Nephron (organoid): Measurements from ENCODE around the gene NSD1.

ENCODE experiments used
- H3K27ac Mint-ChIP-seq, 3 experiments: 2 replicates each; pipeline ENCODE4 v1.8.0; 2020; ENCODE audit warnings: mixed read lengths in 3 of 3, mild to moderate bottlenecking in 2 of 3, moderate library complexity in 1 of 3
- H3K27me3 Mint-ChIP-seq: 2 replicates; pipeline ENCODE4 v1.8.0; 2021; ENCODE audit warnings: low read depth, mild to moderate bottlenecking, moderate library complexity, mixed read lengths
- H3K36me3 Mint-ChIP-seq: 2 replicates; pipeline ENCODE4 v1.8.0; 2020; ENCODE audit warnings: low read depth, mixed read lengths
- H3K4me1 Mint-ChIP-seq: 2 replicates; pipeline ENCODE4 v1.8.0; 2020; ENCODE audit warnings: mixed read lengths
- H3K4me3 Mint-ChIP-seq, 3 experiments: 2 replicates each; pipeline ENCODE4 v1.8.0; 2020; ENCODE audit warnings: mild to moderate bottlenecking in 3 of 3, mixed read lengths in 3 of 3, moderate library complexity in 2 of 3
- H3K9me3 Mint-ChIP-seq: 2 replicates; pipeline ENCODE4 v1.8.0; 2020; ENCODE audit warnings: mixed read lengths
- TF ChIP-seq, protein P1 (sequence below), 3 experiments: fragments of 200-600 bp; sonication (generic); IDR thresholded peaks; one replicate each; pipeline ENCODE4 v1.5.0; 2021; ENCODE audit warnings: antibody characterized with exemption in 3 of 3; ENCODE audit not compliant: unreplicated experiment in 3 of 3

NSD1 gene

DNA sequence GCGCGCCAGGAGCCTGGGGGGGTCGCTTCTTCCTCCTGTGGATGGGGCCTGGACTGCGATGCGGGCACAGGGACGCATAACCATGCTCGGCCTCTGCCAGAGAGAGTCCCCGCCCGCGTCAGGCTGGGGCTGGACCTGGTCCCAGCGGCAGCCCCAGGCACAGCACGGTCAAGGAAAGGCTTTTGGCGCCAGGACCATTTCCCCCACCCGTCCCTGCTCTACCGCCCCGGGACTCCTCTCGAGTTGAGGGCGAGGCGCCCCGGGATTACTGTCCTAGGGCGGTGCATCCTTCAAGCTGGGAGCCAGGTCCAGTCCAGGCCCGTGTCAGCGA lies 177.8 kb downstream of the NSD1 start:
- no peaks in the 10 kb centered on the region for H3K27me3 Mint-ChIP-seq
- TF ChIP-seq, protein P1, sequence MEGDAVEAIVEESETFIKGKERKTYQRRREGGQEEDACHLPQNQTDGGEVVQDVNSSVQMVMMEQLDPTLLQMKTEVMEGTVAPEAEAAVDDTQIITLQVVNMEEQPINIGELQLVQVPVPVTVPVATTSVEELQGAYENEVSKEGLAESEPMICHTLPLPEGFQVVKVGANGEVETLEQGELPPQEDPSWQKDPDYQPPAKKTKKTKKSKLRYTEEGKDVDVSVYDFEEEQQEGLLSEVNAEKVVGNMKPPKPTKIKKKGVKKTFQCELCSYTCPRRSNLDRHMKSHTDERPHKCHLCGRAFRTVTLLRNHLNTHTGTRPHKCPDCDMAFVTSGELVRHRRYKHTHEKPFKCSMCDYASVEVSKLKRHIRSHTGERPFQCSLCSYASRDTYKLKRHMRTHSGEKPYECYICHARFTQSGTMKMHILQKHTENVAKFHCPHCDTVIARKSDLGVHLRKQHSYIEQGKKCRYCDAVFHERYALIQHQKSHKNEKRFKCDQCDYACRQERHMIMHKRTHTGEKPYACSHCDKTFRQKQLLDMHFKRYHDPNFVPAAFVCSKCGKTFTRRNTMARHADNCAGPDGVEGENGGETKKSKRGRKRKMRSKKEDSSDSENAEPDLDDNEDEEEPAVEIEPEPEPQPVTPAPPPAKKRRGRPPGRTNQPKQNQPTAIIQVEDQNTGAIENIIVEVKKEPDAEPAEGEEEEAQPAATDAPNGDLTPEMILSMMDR (IDR thresholded peaks at IDR 0.05; ENCODE audit: unreplicated experiment in 3 of 3), result no peak
- H3K36me3 Mint-ChIP-seq, result peaks cover 6% of the 10 kb centered on the region
- H3K9me3 Mint-ChIP-seq, result no peaks in the 10 kb centered on the region
- peak overlapping the region in 1 of 3 experiments; percentile 67 for H3K27ac Mint-ChIP-seq
- H3K4me3 Mint-ChIP-seq, result peak overlapping the region; percentile 85 to 89 (median 87)
- peaks cover 26% of the 10 kb centered on the region for H3K4me1 Mint-ChIP-seq

DNA sequence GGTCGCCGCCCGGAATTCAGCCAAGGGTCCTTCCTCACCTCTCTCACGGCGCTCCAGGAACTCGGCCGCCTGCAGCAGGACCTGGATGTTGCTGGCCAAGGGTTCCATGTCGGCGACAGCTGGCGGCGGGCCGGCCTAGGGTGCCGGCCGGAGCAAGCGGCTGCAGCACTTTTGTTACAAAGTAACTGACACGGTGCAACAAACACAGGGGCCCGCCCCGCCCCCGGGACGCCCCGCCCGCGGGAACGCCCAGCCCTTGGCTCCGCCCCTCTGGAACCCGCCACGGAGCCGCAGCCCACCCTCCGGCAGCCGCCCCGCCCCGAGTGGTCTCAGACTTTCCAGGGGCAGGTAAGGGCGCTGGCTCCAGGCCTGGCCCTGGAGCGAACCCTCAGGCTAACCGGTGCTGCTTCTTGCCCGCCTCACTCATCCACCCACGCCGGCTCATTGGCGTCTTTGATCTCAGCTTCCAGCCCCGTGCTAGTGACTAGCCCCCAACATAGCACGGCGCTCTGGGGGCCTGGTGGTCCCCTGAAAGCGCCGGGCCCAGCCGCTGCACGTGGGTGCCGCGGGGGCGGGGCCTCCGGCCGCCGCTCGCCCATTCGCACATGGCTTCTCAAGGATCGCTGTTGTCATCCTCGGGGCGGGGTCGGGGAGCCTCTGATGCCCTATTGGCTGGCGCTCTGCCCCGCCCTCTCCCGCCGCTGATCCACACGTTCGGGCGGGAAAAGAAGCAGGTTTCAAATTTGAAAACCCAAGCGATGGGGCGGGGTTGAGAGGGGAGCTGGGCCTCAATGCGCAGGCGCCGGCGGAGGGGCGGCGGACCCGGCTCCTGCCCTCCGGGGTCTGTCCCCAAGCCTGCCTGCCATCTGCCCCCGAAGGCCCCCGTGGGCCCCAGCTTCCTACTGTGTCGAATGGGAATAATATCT lies 178.4 kb downstream of the NSD1 start, which contains the start of gene MXD3:
Gene MXD3 (minus strand): TSS at position 176 of the 926 bp plus-strand sequence. CDS start 68 bp downstream, at position 108.
- peak within 1 kb of the TSS; percentile 4 to 69 (median 60) for H3K27ac Mint-ChIP-seq
- no peaks in the 10 kb centered on the region for H3K27me3 Mint-ChIP-seq
- TF ChIP-seq, protein P1 (IDR thresholded peaks at IDR 0.05; ENCODE audit: unreplicated experiment in 3 of 3), result no peak
- H3K36me3 Mint-ChIP-seq, result peaks cover under 1% of the 10 kb centered on the region
- H3K4me3 Mint-ChIP-seq, result peak within 1 kb of the TSS; percentile 85 to 89 (median 87)
- peaks cover 23% of the 10 kb centered on the region for H3K4me1 Mint-ChIP-seq
- no peaks in the 10 kb centered on the region for H3K9me3 Mint-ChIP-seq

DNA sequence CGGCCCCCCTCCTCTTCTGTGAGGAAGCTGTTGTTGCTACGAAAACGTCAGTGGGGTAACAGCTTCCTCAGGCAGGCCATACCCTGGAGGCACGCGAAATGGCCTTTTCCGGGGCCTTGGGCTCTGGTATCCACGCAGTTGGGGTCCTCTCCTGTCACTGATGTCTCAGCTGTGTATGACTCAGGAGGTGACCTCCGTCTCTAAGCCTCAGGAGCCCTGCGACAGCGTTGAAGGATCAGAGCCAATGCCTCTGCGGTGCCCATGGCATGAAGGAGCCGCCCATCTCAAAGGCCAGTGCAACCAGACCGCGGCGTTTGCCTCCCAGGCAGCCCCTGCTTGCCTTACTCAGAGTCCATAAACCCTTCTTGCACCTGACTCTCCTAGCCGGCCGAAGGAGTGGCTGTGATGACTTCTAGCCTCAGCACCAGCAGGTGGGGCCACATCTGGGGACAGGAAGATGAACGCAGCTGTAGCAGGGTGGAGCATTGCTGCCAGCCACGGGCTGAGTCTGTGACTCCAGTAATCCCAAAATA lies 179.1 kb downstream of the NSD1 start:
- peaks cover 4% of the 10 kb centered on the region for H3K36me3 Mint-ChIP-seq
- peaks cover 22% of the 10 kb centered on the region for H3K4me1 Mint-ChIP-seq
- peak overlapping the region; percentile 74 to 85 (median 85) for H3K4me3 Mint-ChIP-seq
- peak overlapping the region in 1 of 3 experiments; percentile 69 for H3K27ac Mint-ChIP-seq
- no peaks in the 10 kb centered on the region for H3K9me3 Mint-ChIP-seq
- TF ChIP-seq, protein P1 (IDR thresholded peaks at IDR 0.05; ENCODE audit: unreplicated experiment in 3 of 3), result no peak
- no peaks in the 10 kb centered on the region for H3K27me3 Mint-ChIP-seq

DNA sequence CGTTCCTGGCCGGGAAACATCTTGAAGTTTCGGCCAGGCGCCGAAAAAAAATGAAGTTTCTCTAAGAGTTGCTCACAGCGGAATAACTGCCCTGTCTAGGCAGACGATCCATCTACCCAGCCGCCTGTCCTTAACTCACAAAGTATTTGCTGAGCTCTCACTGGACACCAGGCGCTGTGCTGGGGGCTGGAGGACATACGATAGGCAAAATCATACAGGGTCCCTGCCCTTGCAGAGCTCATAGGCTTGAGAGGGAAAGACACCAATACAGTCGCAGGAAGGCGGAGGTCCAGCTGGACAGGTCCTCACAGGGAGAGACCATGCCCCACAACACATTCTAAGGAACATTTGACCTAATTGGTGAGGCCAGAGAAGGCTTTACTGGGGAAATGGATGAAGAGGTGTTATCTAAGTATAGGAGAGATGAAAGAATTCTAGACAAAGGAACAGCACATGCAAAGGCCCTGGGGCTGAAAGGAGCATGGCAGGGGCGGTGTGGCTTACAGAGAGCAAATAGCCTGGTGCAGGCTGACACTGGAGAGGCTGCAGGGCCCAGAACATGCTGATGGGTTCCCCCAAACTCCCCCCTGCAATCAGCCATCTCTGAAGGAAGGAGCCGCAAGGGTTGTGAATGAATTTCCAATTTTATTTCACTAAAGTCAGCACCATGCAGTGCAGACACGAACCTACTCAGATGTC lies 180.1 kb downstream of the NSD1 start:
- H3K36me3 Mint-ChIP-seq, result peaks cover 9% of the 10 kb centered on the region
- H3K4me3 Mint-ChIP-seq, result peak overlapping the region in 1 of 3 experiments; percentile 23
- no peaks in the 10 kb centered on the region for H3K27me3 Mint-ChIP-seq
- peaks cover 3% of the 10 kb centered on the region for H3K9me3 Mint-ChIP-seq
- H3K4me1 Mint-ChIP-seq, result peaks cover 20% of the 10 kb centered on the region
- H3K27ac Mint-ChIP-seq, result no peak overlapping the region
- TF ChIP-seq, protein P1 (IDR thresholded peaks at IDR 0.05; ENCODE audit: unreplicated experiment in 3 of 3), result no peak

DNA sequence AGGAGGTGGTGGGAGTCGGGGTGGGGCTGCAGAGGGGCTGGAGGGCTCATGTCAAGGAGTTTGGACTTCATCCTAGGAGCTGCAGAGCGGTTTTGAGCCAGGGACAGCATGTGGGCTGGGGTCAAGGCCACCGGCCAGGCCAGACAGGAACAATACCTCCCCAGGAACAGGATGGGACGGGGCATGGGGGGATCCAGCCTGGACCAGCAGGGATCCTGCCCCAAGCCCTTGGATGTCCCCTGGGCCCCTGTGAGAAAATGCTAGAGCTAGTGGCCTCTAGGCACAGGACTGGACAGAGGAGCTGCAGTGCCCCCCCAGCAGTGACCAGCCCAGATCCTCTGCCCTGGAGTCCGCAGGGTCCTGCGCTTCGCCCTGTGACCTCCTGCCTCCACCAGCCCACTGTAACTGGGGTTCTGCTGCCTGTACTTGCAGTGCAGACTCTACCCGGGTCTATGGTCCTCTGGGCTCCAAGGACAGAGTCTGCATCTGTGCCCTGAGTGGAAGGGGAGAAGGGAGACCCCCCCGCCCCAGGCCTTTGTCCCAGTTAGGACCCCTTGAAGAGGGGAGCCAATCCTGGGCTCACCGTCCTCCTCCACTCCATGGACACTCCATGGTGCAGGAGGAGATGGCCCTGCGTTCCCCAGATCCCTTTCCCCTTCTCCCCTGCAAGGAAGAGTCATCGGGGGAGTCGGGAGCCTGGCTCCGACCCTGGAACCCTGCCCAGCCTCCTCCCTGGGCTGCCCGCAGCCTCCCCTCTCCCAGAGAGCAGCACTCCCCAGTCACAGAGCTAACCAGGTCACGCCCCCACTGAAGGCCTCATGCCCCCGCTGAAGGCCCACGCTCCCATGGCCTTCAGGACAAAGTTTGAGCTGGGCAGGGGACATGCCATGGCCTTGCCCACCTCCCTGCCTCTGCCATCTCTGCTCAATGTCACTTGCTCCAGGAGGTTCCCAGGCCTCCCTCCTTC lies 181.1 kb downstream of the NSD1 start:
- no peak overlapping the region for H3K4me3 Mint-ChIP-seq
- H3K27ac Mint-ChIP-seq, result no peak overlapping the region
- H3K9me3 Mint-ChIP-seq, result peaks cover 4% of the 10 kb centered on the region
- TF ChIP-seq, protein P1 (IDR thresholded peaks at IDR 0.05; ENCODE audit: unreplicated experiment in 3 of 3), result no peak
- peaks cover 11% of the 10 kb centered on the region for H3K4me1 Mint-ChIP-seq
- H3K27me3 Mint-ChIP-seq, result no peaks in the 10 kb centered on the region
- H3K36me3 Mint-ChIP-seq, result peaks cover 13% of the 10 kb centered on the region
